Esophagus muscularis mucosa (tissue), 4 donors: ENCODE results near the gene AEBP2. TPM values are rescaled to one million over a fixed set of nuclear protein-coding genes. Genes with fewer than 3 reads are reported as not detected.

ENCODE experiments used
- DNase-seq: peaks from one replicate; pipeline ENCODE4 v3.0.0-alpha.2; 2017; ENCODE audit errors: extremely low spot score
- H3K27ac ChIP-seq, 4 donors: fragments of 200-600 bp; sonication (generic); replicated peaks in 1 of 4; 1 replicate in 3 of 4; 2 replicates in 1 of 4; pipeline ENCODE4 v1.5.1; 2016 to 2019; ENCODE audit warnings: mild to moderate bottlenecking in 1 of 4
- H3K27me3 ChIP-seq, 4 donors: fragments of 200-600 bp; sonication (generic); one replicate each; pipeline versions ENCODE4 v1.5.1 to v1.6.0; 2016 to 2019
- H3K36me3 ChIP-seq, 4 donors: fragments of 200-600 bp; sonication (generic); one replicate each; pipeline ENCODE4 v1.5.1; 2016 to 2019
- H3K4me1 ChIP-seq, 4 donors: fragments of 200-600 bp; sonication (generic); one replicate each; pipeline ENCODE4 v1.5.1; 2016 to 2019
- H3K4me3 ChIP-seq, 4 donors: fragments of 200-600 bp; sonication (generic); 1 replicate in 2 of 4; 2 replicates in 2 of 4; pipeline ENCODE4 v1.5.1; 2016 to 2019; ENCODE audit warnings: mild to moderate bottlenecking in 4 of 4, moderate library complexity in 1 of 4
- H3K9me3 ChIP-seq, 4 donors: fragments of 200-600 bp; sonication (generic); 1 replicate in 3 of 4; 2 replicates in 1 of 4; pipeline ENCODE4 v1.5.1; 2016 to 2019
- CTCF ChIP-seq, 3 experiments: fragments of 200-600 bp in 2 of 3; fragments of 450-650 bp in 1 of 3; sonication (generic) in 2 of 3; IDR thresholded peaks; one replicate each; pipeline ENCODE4 v1.5.1; 2017 to 2019; ENCODE audit warnings: antibody characterized with exemption in 3 of 3, mild to moderate bottlenecking in 2 of 3, moderate library complexity in 1 of 3
- EP300 ChIP-seq: sonication (generic); formaldehyde crosslinking; IDR thresholded peaks from one replicate; pipeline ENCODE4 v1.6.1; 2017; ENCODE audit warnings: antibody characterized with exemption
- POLR2A ChIP-seq: fragments of 450-650 bp; IDR thresholded peaks from one replicate; pipeline ENCODE4 v1.6.1; 2017; ENCODE audit warnings: antibody characterized with exemption, moderate library complexity, mild to moderate bottlenecking, low read depth
- POLR2AphosphoS5 ChIP-seq, 2 donors: sonication (generic); formaldehyde crosslinking; IDR thresholded peaks; one replicate each; pipeline ENCODE4 v1.6.1; 2017; ENCODE audit warnings: antibody characterized with exemption in 2 of 2
- WGBS: methylation state at CpG from one replicate; pipeline ENCODE4 v1.1.5; 2018; 5-methylcytosine and 5-hydroxymethylcytosine counted together
- intact Hi-C: fragments of 100-400 bp; cut with DNase I; formaldehyde crosslinking; loops from one replicate; pipeline ENCODE4 v1.15.1; 2023
- total RNA-seq, 4 donors: library from RNA; depleted of rRNA; stranded (reverse); fragments of >200 nt; gene quantifications; one replicate each; pipeline versions ENCODE4 v1.1.0 to v1.2.1, GENCODE V29; 2016

AEBP2 gene
- total RNA-seq, 4 donors from 2014 or later = 31.8 to 48.9 (median 37.1) TPM

- H3K36me3 ChIP-seq = peaks cover 0 to 10% (median 0%) of the 10 kb centered on the region in 4 donors
- WGBS = 88% methylated on average over 2 of the region's 2 CpGs
- no peak overlapping the region for H3K4me3 ChIP-seq
- intact Hi-C loops = no loop called here
- no peaks in the 10 kb centered on the region for H3K9me3 ChIP-seq
- DNase-seq = no peak
- no peak overlapping the region for H3K27ac ChIP-seq
- TF ChIP-seq POLR2A (no peak), POLR2AphosphoS5 (IDR thresholded peaks at IDR 0.05) (no peak), CTCF (IDR thresholded peaks at IDR 0.05) (no peak), EP300 (no peak)
- H3K4me1 ChIP-seq = peaks cover 10 to 49% (median 20%) of the 10 kb centered on the region in 4 donors
- H3K27me3 ChIP-seq = no peaks in the 10 kb centered on the region
Measured at GRCh38 chr12:19458733-19459132, 19.4 kb downstream of the AEBP2 start.

GRCh38 chr12:19461999-19462398, 22.7 kb downstream of the AEBP2 start:
- intact Hi-C loops = no loop called here
- H3K9me3 ChIP-seq = no peaks in the 10 kb centered on the region
- TF ChIP-seq EP300 = no peak
- TF ChIP-seq POLR2A = no peak
- TF ChIP-seq CTCF (IDR thresholded peaks at IDR 0.05) = no peak
- TF ChIP-seq POLR2AphosphoS5 (IDR thresholded peaks at IDR 0.05) = no peak
- H3K27ac ChIP-seq = no peak overlapping the region
- peaks cover 10 to 34% (median 16%) of the 10 kb centered on the region in 4 donors for H3K4me1 ChIP-seq
- no peaks in the 10 kb centered on the region for H3K27me3 ChIP-seq
- no peak overlapping the region for H3K4me3 ChIP-seq
- H3K36me3 ChIP-seq = peaks cover 0 to 16% (median 4%) of the 10 kb centered on the region in 4 donors
- 8% methylated on average over 1 of the region's 1 CpG for WGBS
- DNase-seq = no peak

- H3K36me3 ChIP-seq = peaks cover 0 to 20% (median 6%) of the 10 kb centered on the region in 4 donors
- 69% methylated on average over 5 of the region's 5 CpGs for WGBS
- no peak for DNase-seq
- no peak overlapping the region for H3K4me3 ChIP-seq
- intact Hi-C loops = no loop called here
- no peaks in the 10 kb centered on the region for H3K9me3 ChIP-seq
- TF ChIP-seq EP300 = no peak
- no peak for TF ChIP-seq POLR2AphosphoS5 (IDR thresholded peaks at IDR 0.05)
- TF ChIP-seq POLR2A = no peak
- no peak for TF ChIP-seq CTCF (IDR thresholded peaks at IDR 0.05)
- H3K27me3 ChIP-seq = no peaks in the 10 kb centered on the region
- H3K27ac ChIP-seq = no peak overlapping the region
- H3K4me1 ChIP-seq = peaks cover 10 to 30% (median 13%) of the 10 kb centered on the region in 4 donors
Measured at GRCh38 chr12:19462406-19462805, 23.1 kb downstream of the AEBP2 start.

- H3K27me3 ChIP-seq = no peaks in the 10 kb centered on the region
- H3K9me3 ChIP-seq = no peaks in the 10 kb centered on the region
- DNase-seq = no peak
- peaks cover 0 to 31% (median 6%) of the 10 kb centered on the region in 4 donors for H3K36me3 ChIP-seq
- no peak overlapping the region for H3K27ac ChIP-seq
- no peak for TF ChIP-seq EP300
- no peak for TF ChIP-seq POLR2A
- TF ChIP-seq POLR2AphosphoS5 (IDR thresholded peaks at IDR 0.05) = no peak
- no peak for TF ChIP-seq CTCF (IDR thresholded peaks at IDR 0.05)
- H3K4me1 ChIP-seq = peaks cover 5 to 14% (median 11%) of the 10 kb centered on the region in 4 donors
- no peak overlapping the region for H3K4me3 ChIP-seq
- intact Hi-C loops = no loop called here
Measured at GRCh38 chr12:19464192-19464580, 24.9 kb downstream of the AEBP2 start.

- H3K27ac ChIP-seq = no peak overlapping the region
- intact Hi-C loops = no loop called here
Measured at GRCh38 chr12:19465711-19466110, 26.4 kb downstream of the AEBP2 start.

More at GRCh38 chr12:19465711-19466110, 26.4 kb downstream of the AEBP2 start:
- WGBS = 91% methylated on average over 6 of the region's 6 CpGs
- H3K27me3 ChIP-seq = no peaks in the 10 kb centered on the region
- peaks cover 5 to 16% (median 14%) of the 10 kb centered on the region in 4 donors for H3K4me1 ChIP-seq
- DNase-seq = no peak
- H3K4me3 ChIP-seq = no peak overlapping the region
- no peak for TF ChIP-seq EP300
- no peak for TF ChIP-seq POLR2A
- no peak for TF ChIP-seq CTCF (IDR thresholded peaks at IDR 0.05)
- no peak for TF ChIP-seq POLR2AphosphoS5 (IDR thresholded peaks at IDR 0.05)
- H3K36me3 ChIP-seq = peaks cover 0 to 32% (median 6%) of the 10 kb centered on the region in 4 donors
- no peaks in the 10 kb centered on the region for H3K9me3 ChIP-seq
